Measurements from ENCODE around the gene SIGLEC7.

DNA sequence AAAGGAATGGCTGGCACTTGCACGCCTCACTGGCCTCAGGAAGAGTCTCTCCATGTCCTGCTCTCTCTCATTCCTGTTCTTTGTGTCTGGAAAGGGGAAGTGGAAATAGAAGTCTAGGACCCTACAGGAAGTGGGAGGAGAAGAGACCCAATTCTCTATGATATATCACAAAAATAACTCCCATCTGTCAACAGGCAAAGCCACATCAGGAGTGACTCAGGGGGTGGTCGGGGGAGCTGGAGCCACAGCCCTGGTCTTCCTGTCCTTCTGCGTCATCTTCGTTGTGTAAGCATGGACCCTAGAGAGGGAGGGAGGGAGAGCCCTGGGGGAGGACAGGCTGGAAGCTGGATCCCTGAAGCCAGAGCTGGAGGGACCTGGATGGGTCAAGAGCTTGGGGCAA is 14.3 kb upstream of the SIGLEC7 start:
- TF ChIP-seq, protein P1, sequence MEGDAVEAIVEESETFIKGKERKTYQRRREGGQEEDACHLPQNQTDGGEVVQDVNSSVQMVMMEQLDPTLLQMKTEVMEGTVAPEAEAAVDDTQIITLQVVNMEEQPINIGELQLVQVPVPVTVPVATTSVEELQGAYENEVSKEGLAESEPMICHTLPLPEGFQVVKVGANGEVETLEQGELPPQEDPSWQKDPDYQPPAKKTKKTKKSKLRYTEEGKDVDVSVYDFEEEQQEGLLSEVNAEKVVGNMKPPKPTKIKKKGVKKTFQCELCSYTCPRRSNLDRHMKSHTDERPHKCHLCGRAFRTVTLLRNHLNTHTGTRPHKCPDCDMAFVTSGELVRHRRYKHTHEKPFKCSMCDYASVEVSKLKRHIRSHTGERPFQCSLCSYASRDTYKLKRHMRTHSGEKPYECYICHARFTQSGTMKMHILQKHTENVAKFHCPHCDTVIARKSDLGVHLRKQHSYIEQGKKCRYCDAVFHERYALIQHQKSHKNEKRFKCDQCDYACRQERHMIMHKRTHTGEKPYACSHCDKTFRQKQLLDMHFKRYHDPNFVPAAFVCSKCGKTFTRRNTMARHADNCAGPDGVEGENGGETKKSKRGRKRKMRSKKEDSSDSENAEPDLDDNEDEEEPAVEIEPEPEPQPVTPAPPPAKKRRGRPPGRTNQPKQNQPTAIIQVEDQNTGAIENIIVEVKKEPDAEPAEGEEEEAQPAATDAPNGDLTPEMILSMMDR (IDR thresholded peaks at IDR 0.05): no peak
- no peak for TF ChIP-seq POLR2AphosphoS5 (IDR thresholded peaks at IDR 0.05)
- TF ChIP-seq POLR2A (IDR thresholded peaks at IDR 0.05): no peak
- TF ChIP-seq EP300 (IDR thresholded peaks at IDR 0.05): no peak

Measured in suprapubic skin (tissue), 4 donors.